ENCODE measurements around the gene VPS13A.

- no peak for TF ChIP-seq EZH2phosphoT487 (IDR thresholded peaks at IDR 0.05; ENCODE audit: low read depth, severe bottlenecking, unreplicated experiment)
- no peak for TF ChIP-seq EZH2 (IDR thresholded peaks at IDR 0.05; ENCODE audit: borderline replicate concordance)
Measured at GRCh38 chr9:77162366-77162765, 15.0 kb upstream of the VPS13A start.
